Keratinocyte (primary cell): ENCODE data around the gene PLEKHA1.

Source experiments
- CTCF ChIP-seq, 3 experiments: IDR thresholded peaks in 1 of 3; conservative IDR thresholded peaks in 1 of 3; optimal IDR thresholded peaks in 1 of 3; 2 replicates in 2 of 3; 3 replicates in 1 of 3; pipeline versions ENCODE3 to v1.5.1; 2011; ENCODE audit warnings: low read length in 3 of 3, mild to moderate bottlenecking in 3 of 3, moderate library complexity in 2 of 3, control low read depth in 1 of 3, inconsistent platforms in 1 of 3; ENCODE audit not compliant: insufficient read depth in 2 of 3; ENCODE audit errors: extremely low read depth in 1 of 3
- EZH2 ChIP-seq: IDR thresholded peaks from one replicate; pipeline ENCODE4 v1.6.1; 2012; ENCODE audit warnings: inconsistent platforms, mild to moderate bottlenecking, low read length, moderate library complexity

GRCh38 chr10:122422266-122422989, 47.9 kb downstream of the PLEKHA1 start:
- no peak for TF ChIP-seq CTCF (optimal IDR thresholded peaks at IDR 0.05 in 1 of 3, IDR thresholded peaks at IDR 0.05 in 1 of 3, conservative IDR thresholded peaks at IDR 0.05 in 1 of 3; ENCODE audit: extremely low read depth in 1 of 3, insufficient read depth in 2 of 3, low read length in 3 of 3)
- TF ChIP-seq EZH2, result no peak
